HL-60/S4 treated with retinoic acid at 250 ng/mL for 4 days and 3 days (cell line): ENCODE data around the gene MRPS6.

Source experiments
- in situ Hi-C: fragments of 300-500 bp; cut with MboI; formaldehyde crosslinking; loops from 2 replicates; pipeline ENCODE4 v1.7.0; 2022; ENCODE audit warnings: low sequenced_read_pairs

Gene MRPS6

DNA sequence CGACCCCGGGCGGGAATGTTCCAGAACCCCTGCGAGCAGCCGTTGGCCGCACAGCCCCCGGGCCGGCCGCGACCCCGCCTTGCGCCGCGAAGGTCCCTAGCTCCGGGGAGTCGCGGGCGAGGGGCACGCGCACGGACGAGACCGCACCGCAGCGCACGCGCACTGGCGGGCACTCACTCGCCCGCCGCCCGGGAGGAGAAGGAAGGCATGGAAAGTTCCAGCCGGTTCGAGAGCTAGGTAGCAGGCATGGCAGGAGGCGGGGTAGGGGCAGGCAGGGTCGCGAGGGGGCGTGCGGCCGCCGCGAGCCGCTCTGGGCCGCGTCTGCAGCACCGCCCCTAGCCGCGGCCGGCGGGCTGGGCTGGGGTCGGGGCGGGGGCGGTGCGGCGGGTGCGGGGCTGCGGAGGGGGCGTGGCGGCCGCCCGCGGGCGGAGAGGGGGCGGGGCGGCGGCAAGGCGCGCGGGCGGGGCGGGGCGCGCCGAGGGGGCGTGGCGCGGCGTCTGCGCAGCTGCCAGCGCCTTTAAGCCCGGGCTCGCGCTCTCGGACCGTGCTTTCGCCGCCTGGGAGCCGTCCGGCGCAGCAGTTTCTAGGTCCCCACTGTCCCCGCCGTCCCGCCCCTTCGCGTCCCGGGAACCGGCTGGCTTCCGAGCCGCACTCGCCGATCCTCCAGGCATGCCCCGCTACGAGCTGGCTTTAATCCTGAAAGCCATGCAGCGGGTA is at the start of gene MRPS6, which contains the start of gene SLC5A3:
TSS of gene MRPS6 (plus strand) at position 547 of the 717 bp plus-strand sequence. CDS start at position 670, 123 bp downstream.
TSS of gene SLC5A3 (plus strand) at position 547 of the 717 bp plus-strand sequence. CDS start 21,621 bp downstream, outside the sequence.
- in situ Hi-C loops, result no loop called here

DNA sequence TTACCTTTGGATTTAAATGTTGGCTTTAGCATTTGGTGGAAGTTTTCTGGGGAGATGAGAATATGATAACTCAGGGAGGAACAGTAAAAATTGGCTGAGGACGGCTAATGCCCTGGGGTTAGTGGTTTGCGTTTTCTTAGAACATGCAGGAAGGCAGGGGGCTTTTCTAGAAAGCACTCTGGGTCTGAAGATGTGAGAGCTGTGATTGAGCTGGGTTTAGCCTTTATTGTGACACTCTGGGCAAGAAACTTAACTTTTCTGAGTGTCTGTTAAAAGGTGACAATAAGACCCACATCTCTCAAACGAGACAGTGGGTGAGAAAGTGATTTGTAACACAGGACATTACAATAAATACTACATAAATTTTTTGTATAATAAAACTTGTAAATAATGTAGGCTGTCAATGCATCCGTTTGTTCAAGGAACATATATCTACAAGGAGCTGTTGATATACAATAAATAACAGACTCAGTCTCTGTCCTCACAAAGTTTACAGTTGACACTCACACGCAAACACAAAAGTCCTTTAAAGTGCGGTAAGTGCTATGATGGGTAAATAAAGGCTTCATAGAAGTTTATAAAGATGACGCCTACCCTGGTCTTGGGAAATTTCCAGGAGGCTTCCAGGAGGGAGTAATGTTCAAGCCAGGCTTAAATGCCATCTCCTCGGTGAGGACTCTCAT is 49.5 kb upstream of the MRPS6 start:
- in situ Hi-C loops, result no loop called here

DNA sequence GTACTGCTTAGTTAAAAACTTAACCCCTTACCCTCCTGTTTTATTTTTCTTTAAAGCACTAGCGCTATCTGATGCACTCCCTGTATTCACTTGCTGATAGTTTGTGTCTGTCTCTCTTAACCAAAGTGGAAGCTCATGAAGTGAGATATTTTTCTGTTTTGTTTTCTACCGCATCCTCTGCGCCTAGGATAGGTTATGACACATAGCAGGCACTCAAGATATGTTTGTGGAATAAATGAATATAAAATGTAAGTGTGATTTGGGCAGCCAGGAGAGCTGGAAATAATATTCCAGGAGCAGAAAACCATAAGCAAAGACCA is 49.0 kb upstream of the MRPS6 start:
- in situ Hi-C loops, result no loop called here

DNA sequence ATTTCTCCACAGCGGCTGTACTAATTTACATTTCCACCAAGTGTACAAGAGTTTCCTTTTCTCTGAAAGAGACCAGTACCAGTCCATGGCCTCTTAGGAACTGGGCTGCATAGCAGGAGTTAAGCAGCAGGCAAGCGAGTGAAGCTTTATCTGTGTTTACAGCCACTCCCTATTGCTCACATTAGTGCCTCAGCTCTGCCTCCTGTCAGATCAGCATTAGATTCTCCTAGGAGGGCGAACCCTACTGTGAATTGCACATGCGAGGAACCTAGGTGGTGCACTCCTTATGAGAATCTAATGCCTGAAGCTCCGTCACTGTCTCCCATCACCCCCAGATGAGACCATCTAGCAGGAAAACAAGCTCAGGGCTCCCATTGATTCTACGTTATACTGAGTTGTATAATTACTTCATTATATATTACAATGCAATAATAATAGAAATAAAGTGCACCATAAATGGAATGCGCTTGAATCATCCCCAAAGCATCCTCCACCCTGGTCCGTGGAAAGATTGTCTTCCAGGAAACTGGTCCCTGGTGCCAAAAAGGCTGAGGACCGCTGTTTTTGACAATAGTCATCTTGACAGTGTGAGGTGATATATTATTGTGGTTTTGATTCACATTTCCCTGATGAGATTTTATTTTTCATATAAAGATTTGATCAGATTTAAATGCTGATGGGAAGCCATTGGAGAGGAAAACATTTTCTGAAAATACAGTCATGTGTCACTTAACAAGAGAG is 45.5 kb upstream of the MRPS6 start:
- in situ Hi-C loops, result no loop called here

DNA sequence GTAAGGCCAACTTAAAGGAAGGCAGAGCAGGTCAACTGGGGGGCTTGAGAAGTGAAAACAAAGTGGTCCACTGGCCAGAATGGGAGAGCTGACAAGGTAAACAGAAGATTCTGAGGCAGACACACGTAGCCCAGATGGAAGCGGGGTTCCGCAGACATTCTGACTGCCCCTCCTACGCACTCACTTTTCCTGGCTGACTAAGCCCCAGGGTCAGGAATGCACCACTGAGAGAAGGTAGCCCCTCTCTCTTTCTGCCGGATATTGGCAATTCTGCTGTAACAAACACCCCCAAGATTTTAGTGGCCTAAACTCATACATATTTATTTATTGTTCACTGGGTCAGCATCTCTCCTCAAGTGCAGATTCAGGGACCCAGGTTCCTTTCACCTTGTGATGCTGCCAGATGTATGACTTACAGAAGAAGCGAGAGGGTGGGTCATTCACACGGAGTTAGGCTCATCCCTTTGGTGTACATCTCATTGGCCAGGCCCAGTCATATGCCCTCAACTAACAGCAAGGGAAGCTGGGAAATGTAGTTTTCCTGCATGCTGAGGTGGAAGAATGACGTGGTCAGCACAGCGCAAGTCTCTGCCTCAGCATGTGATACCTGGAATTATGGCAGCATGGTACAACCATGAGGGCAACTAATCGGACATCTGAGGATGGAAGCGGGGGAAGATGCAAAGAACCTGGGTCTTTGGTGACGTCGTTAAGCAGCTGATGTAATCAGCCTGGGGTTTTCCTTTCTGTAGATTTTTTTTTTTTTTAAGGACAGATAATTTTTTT is 43.4 kb upstream of the MRPS6 start:
- in situ Hi-C loops, result no loop called here

DNA sequence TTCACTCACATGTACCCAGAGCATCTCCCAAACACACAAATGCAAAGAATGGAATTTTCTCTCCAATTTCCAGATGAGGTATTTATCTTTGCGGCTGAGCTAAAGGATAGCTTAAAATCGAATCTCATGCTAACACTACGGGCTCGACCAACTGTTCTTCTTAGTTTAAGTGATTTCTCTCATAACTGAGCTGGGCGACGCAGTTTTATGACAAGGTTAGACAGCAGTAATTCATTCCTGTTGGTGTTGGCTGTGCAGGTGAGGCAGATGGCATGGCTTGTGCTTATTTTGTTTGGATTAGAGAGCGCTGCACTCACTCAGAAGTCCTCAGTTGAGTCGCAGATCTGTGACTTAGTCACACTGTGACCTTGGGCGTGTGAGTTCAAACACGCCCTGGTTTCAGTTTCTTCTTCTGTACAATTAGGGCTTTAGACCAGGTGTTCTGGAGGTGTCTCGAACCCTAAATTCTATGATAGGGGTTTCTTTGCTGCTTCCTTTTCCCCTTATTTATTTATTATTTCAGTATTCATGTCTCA is 41.5 kb upstream of the MRPS6 start:
- in situ Hi-C loops, result no loop called here

DNA sequence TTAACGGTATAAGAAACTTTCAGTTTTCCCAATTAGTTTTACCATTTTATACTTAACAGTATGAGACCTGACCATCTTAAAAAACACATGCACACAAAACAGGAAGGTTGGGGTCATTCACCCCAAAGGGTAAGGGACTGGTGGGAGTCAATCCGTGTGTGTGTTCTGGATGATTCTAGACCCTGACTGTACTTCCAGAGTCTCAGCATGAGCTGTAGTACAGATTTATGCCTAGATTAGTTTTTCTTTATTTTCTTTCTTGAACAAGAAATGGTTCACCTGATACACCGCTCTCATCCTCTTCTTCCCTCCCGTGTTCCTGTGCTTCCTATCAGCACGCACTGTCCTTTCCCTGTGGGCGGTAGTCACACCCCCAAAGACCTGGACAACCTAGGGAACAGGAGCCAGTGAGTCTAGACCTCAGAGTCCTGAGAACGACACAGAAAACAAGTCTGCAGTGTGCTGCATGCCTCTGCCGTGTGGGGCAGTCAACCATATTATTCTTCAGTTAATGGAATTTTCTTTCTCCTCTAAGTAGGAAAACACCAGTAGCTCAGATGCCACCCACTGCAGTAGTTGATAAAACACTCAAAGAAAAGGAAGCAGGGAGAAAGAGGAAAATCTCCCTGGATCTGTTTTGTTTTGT is 38.9 kb upstream of the MRPS6 start:
- in situ Hi-C loops, result no loop called here

DNA sequence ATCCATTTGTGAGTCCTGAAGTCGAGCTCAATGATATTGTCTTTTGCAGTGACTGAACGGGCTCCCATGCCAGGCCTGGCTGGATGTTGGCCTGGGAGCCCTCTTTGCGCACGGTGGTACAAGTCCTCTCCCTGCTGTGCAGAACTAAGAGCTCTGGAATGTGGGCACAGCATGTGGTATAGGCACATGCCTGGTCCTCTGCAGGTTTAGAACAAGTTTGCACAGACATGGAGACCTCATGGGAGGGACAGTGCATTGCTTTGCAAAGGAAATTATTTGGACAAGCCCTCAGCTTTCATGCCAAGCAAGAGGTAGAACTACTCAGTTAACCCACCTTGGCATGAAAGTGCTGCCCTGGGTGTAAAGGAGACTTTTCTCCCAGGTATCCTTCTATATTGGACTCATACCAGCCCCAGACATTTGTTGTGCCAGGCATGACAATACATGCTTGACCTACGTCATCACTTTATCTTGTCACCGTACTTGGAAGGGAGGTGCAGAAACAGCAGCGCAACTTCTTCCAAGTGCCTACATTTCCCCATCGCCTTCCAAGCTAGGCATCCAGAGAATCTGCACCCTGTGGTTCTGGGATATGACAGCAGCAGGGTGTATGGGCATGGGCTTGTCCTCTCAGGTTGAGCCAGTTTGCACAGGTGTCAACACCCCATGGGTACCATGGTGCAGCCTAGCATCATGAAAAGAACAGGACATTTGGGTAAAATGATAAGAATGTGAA is 37.6 kb upstream of the MRPS6 start:
- in situ Hi-C loops, result no loop called here

DNA sequence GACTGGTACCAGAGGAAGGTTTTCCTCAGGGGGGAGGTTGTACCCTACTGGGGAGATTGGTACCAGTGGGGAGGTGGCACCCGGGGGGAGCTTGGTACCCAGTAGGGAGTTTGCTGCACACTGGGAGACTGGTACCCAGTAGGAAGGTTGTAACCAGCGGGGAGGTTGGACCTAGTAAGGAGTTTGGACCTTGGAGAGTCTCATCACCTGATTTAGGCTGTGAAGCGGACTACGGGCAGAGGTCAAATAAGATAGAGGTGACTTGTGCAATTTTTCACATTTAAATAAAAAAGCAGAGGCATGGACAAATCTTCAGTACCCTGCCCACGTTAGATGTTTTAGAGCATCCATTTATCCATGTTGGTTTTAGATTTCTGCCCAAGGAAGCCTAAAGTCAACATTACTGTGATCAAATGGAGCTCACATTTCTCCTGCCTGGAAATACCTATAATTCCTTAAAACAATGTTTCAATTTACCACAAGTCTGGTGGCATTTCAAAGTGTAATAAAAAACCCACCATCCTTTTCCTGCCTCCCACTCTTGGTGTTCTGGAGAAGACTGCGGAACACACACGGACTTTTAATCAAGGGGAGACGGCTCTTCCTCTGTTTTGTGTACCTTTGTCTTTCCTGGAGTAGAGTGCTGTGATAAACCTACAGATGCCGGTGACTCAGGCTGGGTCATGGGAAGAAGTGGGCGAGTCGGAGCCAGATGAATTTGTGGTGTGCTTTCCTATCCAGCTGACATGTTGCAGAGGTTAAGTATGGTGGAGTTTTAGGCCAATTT is 36.2 kb upstream of the MRPS6 start:
- in situ Hi-C loops, result no loop called here

DNA sequence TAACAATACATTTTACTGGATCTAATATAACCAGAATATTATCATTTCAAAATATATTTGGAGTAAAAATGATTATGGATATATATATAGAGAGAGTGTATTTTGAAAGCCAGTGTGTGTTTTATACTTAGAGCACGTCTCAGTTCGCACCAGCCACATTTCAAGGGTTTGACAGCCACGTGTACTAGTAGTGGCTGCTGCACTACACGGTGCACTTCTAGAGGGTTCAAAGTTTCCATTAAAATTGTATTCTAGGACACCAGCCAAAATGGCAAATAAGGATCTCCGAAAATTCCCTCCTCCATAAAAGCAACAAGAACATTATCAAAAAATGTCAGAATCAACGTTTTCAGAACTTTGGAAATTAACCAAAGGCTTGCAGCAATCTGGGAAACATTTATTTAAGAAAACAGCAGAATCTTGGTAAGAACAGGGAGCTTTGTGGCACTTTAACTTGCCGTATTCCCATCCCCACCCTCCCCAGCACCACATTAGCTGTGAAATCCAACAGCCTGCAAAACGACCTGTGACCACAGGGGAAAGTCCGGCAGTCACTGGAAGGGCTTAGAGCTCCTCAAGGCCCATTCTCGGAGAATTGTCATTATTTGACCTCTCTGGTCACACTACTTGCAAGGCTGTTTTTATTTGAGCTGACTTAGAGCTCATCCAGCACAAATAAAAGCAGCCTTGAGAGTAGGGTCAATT is 33.5 kb upstream of the MRPS6 start:
- in situ Hi-C loops, result no loop called here

DNA sequence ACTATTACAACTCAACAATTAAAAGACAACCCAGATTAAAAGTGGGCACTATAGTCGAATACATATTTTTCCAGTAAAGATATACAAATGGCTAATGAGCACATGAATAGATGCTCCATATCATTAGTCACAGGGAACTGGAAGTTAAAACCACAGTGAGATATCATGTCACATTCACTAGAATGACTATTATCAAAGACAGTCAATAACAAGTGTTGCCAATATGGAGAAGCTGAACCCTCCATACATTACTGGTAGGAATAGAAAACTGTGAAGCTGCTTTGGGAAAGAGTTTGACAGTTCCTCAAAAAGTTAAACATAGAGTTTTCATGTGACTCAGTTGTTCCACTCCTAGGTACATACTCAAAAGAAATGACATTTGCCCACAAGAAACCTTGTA is 30.6 kb upstream of the MRPS6 start:
- in situ Hi-C loops, result no loop called here

DNA sequence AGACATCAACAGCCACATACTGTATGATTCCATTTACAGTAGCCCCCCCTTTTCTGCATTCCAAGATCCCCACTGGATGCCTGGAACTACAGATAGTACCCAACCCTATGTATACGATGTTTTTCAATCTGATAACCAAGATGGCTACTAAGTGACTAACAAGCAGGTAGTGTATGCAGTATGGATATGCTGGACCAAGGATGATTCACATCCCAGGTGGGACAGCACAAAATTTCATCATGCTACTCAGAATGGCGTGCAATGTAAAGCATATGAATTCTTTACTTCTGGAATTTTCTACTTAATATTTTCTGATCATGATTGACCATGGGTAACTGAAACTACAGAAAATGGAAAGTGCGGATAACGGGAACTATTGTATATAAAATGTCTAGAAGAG is 30.0 kb upstream of the MRPS6 start:
- in situ Hi-C loops, result no loop called here

DNA sequence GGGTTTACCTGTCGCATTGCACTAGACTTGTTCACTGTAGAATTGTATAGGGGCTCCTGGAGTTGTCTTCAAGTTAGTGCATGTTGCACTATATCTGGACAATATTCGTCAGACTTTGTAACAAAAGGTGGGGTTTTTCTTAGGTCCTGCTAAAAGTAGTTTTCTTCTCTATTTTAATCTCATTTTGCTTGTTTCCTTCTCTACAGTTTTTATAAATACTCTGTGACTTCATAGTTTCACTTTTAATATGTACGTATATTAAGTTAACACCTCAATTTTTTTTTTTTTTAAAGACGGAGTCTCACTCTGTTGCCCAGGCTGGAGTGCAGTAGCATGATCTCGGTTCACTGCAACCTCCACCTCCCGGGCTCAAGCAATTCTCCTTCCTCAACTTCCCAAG is 26.5 kb upstream of the MRPS6 start:
- in situ Hi-C loops, result no loop called here

DNA sequence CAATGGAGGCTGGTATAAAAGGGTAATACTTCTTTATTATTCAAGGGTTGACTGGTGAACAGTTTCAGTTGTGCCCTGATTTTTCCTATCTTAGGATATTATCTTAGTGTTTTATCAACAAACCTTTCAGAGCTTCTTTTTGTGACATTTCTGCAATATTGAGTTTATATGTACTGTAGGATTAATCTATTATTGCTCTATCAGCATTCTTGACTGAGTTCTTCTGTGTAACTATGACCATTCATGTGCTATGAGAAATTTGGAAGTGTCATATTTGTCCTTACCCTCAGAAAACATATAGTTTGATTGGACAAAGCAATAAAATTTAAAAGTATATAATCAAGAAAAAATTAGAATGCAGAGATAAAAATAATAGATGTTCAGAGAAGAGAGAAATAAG is 25.5 kb upstream of the MRPS6 start:
- in situ Hi-C loops, result no loop called here

DNA sequence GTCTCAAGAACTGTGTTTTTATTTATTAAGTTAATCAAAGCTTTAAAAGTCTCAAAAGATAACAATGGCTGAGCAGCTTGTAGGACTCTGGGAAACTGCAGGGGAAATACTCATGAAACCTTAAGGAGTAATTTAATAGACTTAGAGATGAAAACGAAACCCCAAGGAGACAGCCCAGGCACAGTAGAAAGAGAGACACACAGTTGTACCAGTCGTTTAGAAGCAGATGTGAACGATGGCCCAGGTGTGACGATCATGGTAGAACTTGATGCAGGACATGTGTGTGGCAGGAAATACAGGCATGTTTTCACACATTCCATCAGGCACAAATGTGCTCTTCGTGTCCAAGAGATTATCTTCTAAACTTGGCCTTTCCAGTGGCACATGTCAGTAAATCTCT is 21.2 kb upstream of the MRPS6 start:
- in situ Hi-C loops, result no loop called here

DNA sequence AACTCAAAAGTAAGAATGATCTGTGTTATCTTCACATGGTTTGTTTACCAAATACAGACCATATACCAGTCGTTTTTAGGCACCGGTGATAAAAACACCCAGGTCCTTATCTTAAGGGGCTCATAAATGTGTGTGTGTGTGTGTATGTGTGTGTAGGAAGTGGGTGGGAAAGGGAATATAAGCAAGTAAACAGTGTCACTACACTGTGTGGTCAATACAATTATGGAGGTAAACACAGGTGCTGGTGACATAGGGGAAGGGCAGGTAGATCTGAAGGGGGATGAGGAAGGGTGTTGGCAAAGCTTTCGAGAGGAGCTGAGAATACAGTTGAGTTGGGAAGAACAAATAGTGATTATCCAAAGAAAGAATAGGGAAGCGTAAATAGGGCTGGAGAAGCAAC is 19.1 kb upstream of the MRPS6 start:
- in situ Hi-C loops, result no loop called here

DNA sequence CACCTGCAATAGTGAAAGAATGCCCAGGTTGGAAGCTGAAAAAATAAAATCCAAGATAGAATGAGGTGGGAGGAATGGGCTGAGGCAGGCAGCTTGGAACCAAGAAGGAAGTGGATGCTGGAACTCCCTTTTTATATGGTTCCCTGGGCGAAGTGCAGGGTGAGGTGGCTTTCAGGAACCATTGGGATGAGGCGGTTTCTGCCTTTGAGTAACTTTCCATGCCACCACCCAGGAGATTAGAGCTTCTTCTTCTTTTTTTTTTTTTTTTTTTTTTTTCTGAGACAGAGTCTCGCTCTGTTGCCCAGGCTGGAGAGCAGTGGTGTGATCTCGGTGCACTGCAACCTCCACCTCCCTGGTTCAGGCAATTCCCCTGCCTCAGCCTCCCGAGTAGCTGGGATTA is 17.8 kb upstream of the MRPS6 start:
- in situ Hi-C loops, result no loop called here

DNA sequence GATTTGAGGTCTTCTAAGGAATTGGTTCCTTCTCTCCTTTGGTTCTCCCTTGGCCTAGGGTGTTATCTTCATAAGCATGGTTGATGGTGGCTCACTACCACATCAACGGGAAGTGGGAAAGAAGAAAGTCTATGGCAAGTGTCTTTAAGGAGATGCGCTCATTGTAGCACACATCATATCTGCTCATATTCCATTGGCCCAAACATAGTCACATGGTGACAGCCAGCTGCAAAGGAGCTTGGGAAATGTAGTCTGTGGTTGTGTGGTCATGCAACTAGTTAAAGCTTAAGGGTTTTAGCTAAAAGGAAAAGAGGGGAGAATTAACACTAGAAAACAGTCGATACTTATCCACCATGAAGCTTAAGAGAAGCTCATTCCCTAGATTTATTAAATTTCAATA is 11.4 kb upstream of the MRPS6 start:
- in situ Hi-C loops, result no loop called here
